ENCODE measurements around the gene VWA5B2.
"Not testable (repeated sequence)": the region's sequence is repeated elsewhere in the genome, so short reads cannot be mapped to it uniquely, and the experiment has no call there.

DNA sequence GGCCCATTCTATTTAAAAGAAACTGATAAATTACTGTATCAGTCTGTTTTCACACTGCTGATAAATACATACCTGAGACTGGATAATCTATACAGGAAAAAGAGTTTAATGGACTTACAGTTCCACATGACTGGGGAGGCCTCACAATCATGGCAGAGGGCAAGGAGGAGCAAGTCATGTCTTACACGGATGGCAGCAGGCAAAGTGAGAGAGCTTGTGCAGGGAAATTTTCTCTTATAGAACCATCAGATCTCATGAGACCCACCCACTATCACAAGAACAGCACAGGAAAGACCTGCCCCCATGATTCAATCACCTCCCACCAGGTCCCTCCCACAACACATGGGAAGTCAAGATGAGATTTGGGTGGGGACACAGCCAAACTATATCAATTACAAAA, 37.9 kb downstream of the VWA5B2 start:
- TF ChIP-seq, protein P1, sequence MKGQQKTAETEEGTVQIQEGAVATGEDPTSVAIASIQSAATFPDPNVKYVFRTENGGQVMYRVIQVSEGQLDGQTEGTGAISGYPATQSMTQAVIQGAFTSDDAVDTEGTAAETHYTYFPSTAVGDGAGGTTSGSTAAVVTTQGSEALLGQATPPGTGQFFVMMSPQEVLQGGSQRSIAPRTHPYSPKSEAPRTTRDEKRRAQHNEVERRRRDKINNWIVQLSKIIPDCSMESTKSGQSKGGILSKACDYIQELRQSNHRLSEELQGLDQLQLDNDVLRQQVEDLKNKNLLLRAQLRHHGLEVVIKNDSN (CRISPR knock-in tag; IDR thresholded peaks at IDR 0.05): not testable (repeated sequence)
- TF ChIP-seq, protein P2, sequence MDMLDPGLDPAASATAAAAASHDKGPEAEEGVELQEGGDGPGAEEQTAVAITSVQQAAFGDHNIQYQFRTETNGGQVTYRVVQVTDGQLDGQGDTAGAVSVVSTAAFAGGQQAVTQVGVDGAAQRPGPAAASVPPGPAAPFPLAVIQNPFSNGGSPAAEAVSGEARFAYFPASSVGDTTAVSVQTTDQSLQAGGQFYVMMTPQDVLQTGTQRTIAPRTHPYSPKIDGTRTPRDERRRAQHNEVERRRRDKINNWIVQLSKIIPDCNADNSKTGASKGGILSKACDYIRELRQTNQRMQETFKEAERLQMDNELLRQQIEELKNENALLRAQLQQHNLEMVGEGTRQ (CRISPR knock-in tag; IDR thresholded peaks at IDR 0.05): not testable (repeated sequence)
- TF ChIP-seq IRF2 (CRISPR knock-in tag; IDR thresholded peaks at IDR 0.05; ENCODE audit: borderline replicate concordance, low read depth); SMAD3 (CRISPR knock-in tag; IDR thresholded peaks at IDR 0.05; ENCODE audit: borderline replicate concordance); CREB1 (CRISPR knock-in tag; IDR thresholded peaks at IDR 0.05); CREM (CRISPR knock-in tag; IDR thresholded peaks at IDR 0.05); KAT7 (CRISPR knock-in tag; IDR thresholded peaks at IDR 0.05; ENCODE audit: borderline replicate concordance): not testable (repeated sequence)
- TF ChIP-seq, protein P3, sequence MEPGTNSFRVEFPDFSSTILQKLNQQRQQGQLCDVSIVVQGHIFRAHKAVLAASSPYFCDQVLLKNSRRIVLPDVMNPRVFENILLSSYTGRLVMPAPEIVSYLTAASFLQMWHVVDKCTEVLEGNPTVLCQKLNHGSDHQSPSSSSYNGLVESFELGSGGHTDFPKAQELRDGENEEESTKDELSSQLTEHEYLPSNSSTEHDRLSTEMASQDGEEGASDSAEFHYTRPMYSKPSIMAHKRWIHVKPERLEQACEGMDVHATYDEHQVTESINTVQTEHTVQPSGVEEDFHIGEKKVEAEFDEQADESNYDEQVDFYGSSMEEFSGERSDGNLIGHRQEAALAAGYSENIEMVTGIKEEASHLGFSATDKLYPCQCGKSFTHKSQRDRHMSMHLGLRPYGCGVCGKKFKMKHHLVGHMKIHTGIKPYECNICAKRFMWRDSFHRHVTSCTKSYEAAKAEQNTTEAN (CRISPR knock-in tag; IDR thresholded peaks at IDR 0.05): not testable (repeated sequence)
- TF ChIP-seq, protein P4, sequence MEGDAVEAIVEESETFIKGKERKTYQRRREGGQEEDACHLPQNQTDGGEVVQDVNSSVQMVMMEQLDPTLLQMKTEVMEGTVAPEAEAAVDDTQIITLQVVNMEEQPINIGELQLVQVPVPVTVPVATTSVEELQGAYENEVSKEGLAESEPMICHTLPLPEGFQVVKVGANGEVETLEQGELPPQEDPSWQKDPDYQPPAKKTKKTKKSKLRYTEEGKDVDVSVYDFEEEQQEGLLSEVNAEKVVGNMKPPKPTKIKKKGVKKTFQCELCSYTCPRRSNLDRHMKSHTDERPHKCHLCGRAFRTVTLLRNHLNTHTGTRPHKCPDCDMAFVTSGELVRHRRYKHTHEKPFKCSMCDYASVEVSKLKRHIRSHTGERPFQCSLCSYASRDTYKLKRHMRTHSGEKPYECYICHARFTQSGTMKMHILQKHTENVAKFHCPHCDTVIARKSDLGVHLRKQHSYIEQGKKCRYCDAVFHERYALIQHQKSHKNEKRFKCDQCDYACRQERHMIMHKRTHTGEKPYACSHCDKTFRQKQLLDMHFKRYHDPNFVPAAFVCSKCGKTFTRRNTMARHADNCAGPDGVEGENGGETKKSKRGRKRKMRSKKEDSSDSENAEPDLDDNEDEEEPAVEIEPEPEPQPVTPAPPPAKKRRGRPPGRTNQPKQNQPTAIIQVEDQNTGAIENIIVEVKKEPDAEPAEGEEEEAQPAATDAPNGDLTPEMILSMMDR (IDR thresholded peaks at IDR 0.05): not testable (repeated sequence)
- TF ChIP-seq, protein P5, sequence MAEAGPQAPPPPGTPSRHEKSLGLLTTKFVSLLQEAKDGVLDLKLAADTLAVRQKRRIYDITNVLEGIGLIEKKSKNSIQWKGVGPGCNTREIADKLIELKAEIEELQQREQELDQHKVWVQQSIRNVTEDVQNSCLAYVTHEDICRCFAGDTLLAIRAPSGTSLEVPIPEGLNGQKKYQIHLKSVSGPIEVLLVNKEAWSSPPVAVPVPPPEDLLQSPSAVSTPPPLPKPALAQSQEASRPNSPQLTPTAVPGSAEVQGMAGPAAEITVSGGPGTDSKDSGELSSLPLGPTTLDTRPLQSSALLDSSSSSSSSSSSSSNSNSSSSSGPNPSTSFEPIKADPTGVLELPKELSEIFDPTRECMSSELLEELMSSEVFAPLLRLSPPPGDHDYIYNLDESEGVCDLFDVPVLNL (CRISPR knock-in tag; IDR thresholded peaks at IDR 0.05; ENCODE audit: borderline replicate concordance, low read depth): not testable (repeated sequence)
- TF ChIP-seq, protein P6, sequence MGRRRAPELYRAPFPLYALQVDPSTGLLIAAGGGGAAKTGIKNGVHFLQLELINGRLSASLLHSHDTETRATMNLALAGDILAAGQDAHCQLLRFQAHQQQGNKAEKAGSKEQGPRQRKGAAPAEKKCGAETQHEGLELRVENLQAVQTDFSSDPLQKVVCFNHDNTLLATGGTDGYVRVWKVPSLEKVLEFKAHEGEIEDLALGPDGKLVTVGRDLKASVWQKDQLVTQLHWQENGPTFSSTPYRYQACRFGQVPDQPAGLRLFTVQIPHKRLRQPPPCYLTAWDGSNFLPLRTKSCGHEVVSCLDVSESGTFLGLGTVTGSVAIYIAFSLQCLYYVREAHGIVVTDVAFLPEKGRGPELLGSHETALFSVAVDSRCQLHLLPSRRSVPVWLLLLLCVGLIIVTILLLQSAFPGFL (CRISPR knock-in tag; IDR thresholded peaks at IDR 0.05; ENCODE audit: borderline replicate concordance): not testable (repeated sequence)
- TF ChIP-seq, protein P7, sequence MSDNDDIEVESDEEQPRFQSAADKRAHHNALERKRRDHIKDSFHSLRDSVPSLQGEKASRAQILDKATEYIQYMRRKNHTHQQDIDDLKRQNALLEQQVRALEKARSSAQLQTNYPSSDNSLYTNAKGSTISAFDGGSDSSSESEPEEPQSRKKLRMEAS (CRISPR knock-in tag; IDR thresholded peaks at IDR 0.05): not testable (repeated sequence)
- TF ChIP-seq, protein P8, sequence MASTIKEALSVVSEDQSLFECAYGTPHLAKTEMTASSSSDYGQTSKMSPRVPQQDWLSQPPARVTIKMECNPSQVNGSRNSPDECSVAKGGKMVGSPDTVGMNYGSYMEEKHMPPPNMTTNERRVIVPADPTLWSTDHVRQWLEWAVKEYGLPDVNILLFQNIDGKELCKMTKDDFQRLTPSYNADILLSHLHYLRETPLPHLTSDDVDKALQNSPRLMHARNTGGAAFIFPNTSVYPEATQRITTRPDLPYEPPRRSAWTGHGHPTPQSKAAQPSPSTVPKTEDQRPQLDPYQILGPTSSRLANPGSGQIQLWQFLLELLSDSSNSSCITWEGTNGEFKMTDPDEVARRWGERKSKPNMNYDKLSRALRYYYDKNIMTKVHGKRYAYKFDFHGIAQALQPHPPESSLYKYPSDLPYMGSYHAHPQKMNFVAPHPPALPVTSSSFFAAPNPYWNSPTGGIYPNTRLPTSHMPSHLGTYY (CRISPR knock-in tag; IDR thresholded peaks at IDR 0.05): not testable (repeated sequence)

Measured in WTC11 (cell line).